IMR-90 (cell line): ENCODE measurements around the gene CYP1A2. TPM values are rescaled to one million over a fixed set of nuclear protein-coding genes. Genes with fewer than 3 reads are reported as not detected.

Source experiments
- ATAC-seq: fragments of 200-7000 bp; cut with Tn5 transposase; 2 replicates; pipeline ENCODE4 v1.9.1; 2020; ENCODE audit warnings: low read depth, mild to moderate bottlenecking, moderate library complexity
- BruUV-seq: library from RNA; stranded (reverse); fragments of 400-500 nt; replicated peaks from 2 replicates; lab custom pipeline; 2021; lab: Mats Ljungman, UMichigan
- CTCF ChIA-PET: fragments of 300-600 bp; formaldehyde crosslinking; extraction: SDS; loops from one replicate; lab custom pipeline; 2021; ENCODE audit warnings: antibody characterized with exemption; lab: Yijun Ruan, JAX
- POLR2A ChIA-PET: fragments of 300-600 bp; sonication (Branson Sonifier 250); formaldehyde crosslinking; loops from one replicate; lab custom pipeline; 2022; ENCODE audit warnings: antibody characterized with exemption; ENCODE audit not compliant: unreplicated experiment; lab: Charles Lee
- DNase-seq: peaks from one replicate; pipeline ENCODE4 v3.0.0; 2013
- H2AFZ ChIP-seq: replicated peaks from 2 replicates; pipeline ENCODE3; 2013; ENCODE audit warnings: low read length, mild to moderate bottlenecking; ENCODE audit not compliant: poor library complexity
- H2AK5ac ChIP-seq: 2 replicates; pipeline ENCODE4 v1.6.1; 2013; ENCODE audit warnings: low read depth, low read length, inconsistent platforms
- H2AK9ac ChIP-seq: replicated peaks from 2 replicates; pipeline ENCODE3; 2013; ENCODE audit warnings: mild to moderate bottlenecking, low read depth, low read length, moderate library complexity; ENCODE audit not compliant: poor library complexity
- H2BK120ac ChIP-seq: 2 replicates; pipeline ENCODE4 v1.6.1; 2013; ENCODE audit warnings: low read depth, low read length, inconsistent platforms
- H2BK15ac ChIP-seq: 3 replicates; pipeline ENCODE4 v1.6.1; 2013; ENCODE audit warnings: low read depth, low read length, inconsistent platforms
- H2BK20ac ChIP-seq: 2 replicates; pipeline ENCODE4 v1.6.1; 2013; ENCODE audit warnings: low read depth, mild to moderate bottlenecking, inconsistent platforms, low read length, moderate library complexity
- H2BK5ac ChIP-seq: 2 replicates; pipeline ENCODE4 v1.6.1; 2013; ENCODE audit warnings: mild to moderate bottlenecking, low read depth, low read length, inconsistent platforms; ENCODE audit not compliant: poor library complexity, severe bottlenecking
- H3K14ac ChIP-seq: replicated peaks from 2 replicates; pipeline ENCODE4 v1.6.1; 2013; ENCODE audit warnings: low read depth, low read length, inconsistent platforms
- H3K18ac ChIP-seq: 2 replicates; pipeline ENCODE4 v1.6.1; 2013; ENCODE audit warnings: low read depth, low read length, control low read depth
- H3K23ac ChIP-seq: 2 replicates; pipeline ENCODE4 v1.6.1; 2013; ENCODE audit warnings: low read depth, low read length, inconsistent platforms
- H3K27ac ChIP-seq: 2 replicates; pipeline ENCODE4 v1.5.1; 2013; ENCODE audit warnings: mild to moderate bottlenecking, control low read depth, low read length; ENCODE audit not compliant: insufficient read depth
- H3K27me3 ChIP-seq: 2 replicates; pipeline ENCODE4 v1.6.1; 2013; ENCODE audit warnings: low read length; ENCODE audit not compliant: control insufficient read depth, insufficient read depth
- H3K36me3 ChIP-seq: 2 replicates; pipeline ENCODE4 v1.6.1; 2013; ENCODE audit warnings: low read length, mixed read lengths; ENCODE audit not compliant: control insufficient read depth, insufficient read depth
- H3K4ac ChIP-seq: 2 replicates; pipeline ENCODE4 v1.6.1; 2013; ENCODE audit warnings: low read depth, low read length, inconsistent platforms
- H3K4me1 ChIP-seq: 2 replicates; pipeline ENCODE4 v1.6.1; 2013; ENCODE audit warnings: low read length, mixed read lengths; ENCODE audit not compliant: control insufficient read depth, insufficient read depth
- H3K4me2 ChIP-seq: 2 replicates; pipeline ENCODE4 v1.6.1; 2013; ENCODE audit warnings: low read depth, mild to moderate bottlenecking, control low read depth, low read length, moderate library complexity
- H3K4me3 ChIP-seq: 2 replicates; pipeline ENCODE4 v1.5.1; 2013; ENCODE audit warnings: low read depth, mild to moderate bottlenecking, control low read depth, low read length, moderate library complexity; ENCODE audit not compliant: insufficient read depth
- H3K56ac ChIP-seq: 2 replicates; pipeline ENCODE4 v1.6.1; 2013; ENCODE audit warnings: low read length, inconsistent platforms; ENCODE audit not compliant: insufficient read depth; ENCODE audit errors: extremely low read depth
- H3K79me1 ChIP-seq, 2 experiments: 2 replicates each; pipeline ENCODE4 v1.6.1; 2013; ENCODE audit warnings: low read length in 2 of 2, inconsistent platforms in 1 of 2, low read depth in 1 of 2
- H3K9ac ChIP-seq: 2 replicates; pipeline ENCODE4 v1.6.1; 2013; ENCODE audit warnings: low read depth, low read length, control low read depth
- H3K9me1 ChIP-seq: 2 replicates; pipeline ENCODE4 v1.6.1; 2013; ENCODE audit warnings: low read length, inconsistent platforms; ENCODE audit not compliant: insufficient read depth
- H3K9me3 ChIP-seq: 2 replicates; pipeline ENCODE4 v1.6.1; 2013; ENCODE audit warnings: low read length; ENCODE audit not compliant: control insufficient read depth, insufficient read depth
- H4K20me1 ChIP-seq: 2 replicates; pipeline ENCODE4 v1.6.1; 2013; ENCODE audit warnings: low read length, inconsistent platforms; ENCODE audit not compliant: insufficient read depth
- H4K5ac ChIP-seq: 2 replicates; pipeline ENCODE4 v1.6.1; 2013; ENCODE audit warnings: mild to moderate bottlenecking, low read depth, low read length, control low read depth
- H4K8ac ChIP-seq, 2 experiments: 2 replicates each; pipeline ENCODE4 v1.6.1; 2013; ENCODE audit warnings: low read depth in 2 of 2, low read length in 2 of 2, control low read depth in 1 of 2, inconsistent platforms in 1 of 2
- H4K91ac ChIP-seq: 2 replicates; pipeline ENCODE4 v1.6.1; 2013; ENCODE audit warnings: low read depth, low read length, inconsistent platforms; ENCODE audit not compliant: insufficient read depth
- BHLHE40 ChIP-seq: fragments of 150-350 bp; IDR thresholded peaks from 2 replicates; pipeline ENCODE4 v1.6.1; 2016; ENCODE audit warnings: mild to moderate bottlenecking, low read depth, low read length
- CEBPB ChIP-seq: IDR thresholded peaks from 2 replicates; pipeline ENCODE4 v1.6.1; 2012; ENCODE audit warnings: low read depth, low read length, improper control_type of control experiment
- CHD1 ChIP-seq: IDR thresholded peaks from 2 replicates; pipeline ENCODE4 v1.6.1; 2012; ENCODE audit warnings: low read depth, low read length, improper control_type of control experiment
- MAFK ChIP-seq: IDR thresholded peaks from 2 replicates; pipeline ENCODE4 v1.6.1; 2012; ENCODE audit warnings: low read depth, low read length, improper control_type of control experiment
- POLR2A ChIP-seq: IDR thresholded peaks from 2 replicates; pipeline ENCODE4 v1.6.1; 2012; ENCODE audit warnings: mild to moderate bottlenecking, low read depth, low read length
- RCOR1 ChIP-seq: IDR thresholded peaks from 2 replicates; pipeline ENCODE4 v1.6.1; 2012; ENCODE audit warnings: mild to moderate bottlenecking, low read length, improper control_type of control experiment; ENCODE audit not compliant: insufficient replicate concordance
- RFX5 ChIP-seq: IDR thresholded peaks from 2 replicates; pipeline ENCODE4 v1.8.0; 2012; ENCODE audit warnings: low read depth, mild to moderate bottlenecking, low read length, moderate library complexity
- WGBS, 2 experiments: methylation state at CpG; one replicate each; pipeline versions ENCODE4 v1.1.5 to v1.1.7; 2013; ENCODE audit warnings: missing lambda C conversion rate in 2 of 2; ENCODE audit not compliant: insufficient read length in 1 of 2; ENCODE audit errors: extremely low coverage in 2 of 2; 5-methylcytosine and 5-hydroxymethylcytosine counted together
- dilution Hi-C: fragments of 300-500 bp; cut with HindIII; formaldehyde crosslinking; loops from one replicate; pipeline ENCODE4 v1.14.3; 2018; ENCODE audit warnings: low sequenced_read_pairs; ENCODE audit not compliant: unreplicated experiment
- in situ Hi-C: fragments of 300-500 bp; cut with MboI; formaldehyde crosslinking; loops from 3 replicates; pipeline ENCODE4 v1.14.3; 2019; ENCODE audit warnings: low sequenced_read_pairs, inconsistent platforms, mixed read lengths
- intact Hi-C: fragments of 100-400 bp; cut with micrococcal nuclease; formaldehyde crosslinking; loops from 2 replicates; pipeline ENCODE4 v1.10.0; 2022
- polyA plus RNA-seq, 3 experiments: library from polyadenylated mRNA; depleted of rRNA; stranded (reverse); fragments of >200 nt; gene quantifications; 2 replicates each; pipeline ENCODE4 v1.2.3, GENCODE V29; 2012; ENCODE audit warnings: low replicate concordance in 1 of 3
- total RNA-seq: library from RNA; depleted of rRNA; stranded (reverse); fragments of >200 nt; gene quantifications from 2 replicates; pipeline ENCODE4 v1.2.3, GENCODE V29; 2012
- TF ChIP-seq, protein P1 (sequence below): fragments of 150-350 bp; IDR thresholded peaks from 2 replicates; pipeline ENCODE4 v1.6.1; 2017; ENCODE audit warnings: mild to moderate bottlenecking, antibody characterized with exemption, low read length, low read depth
- TF ChIP-seq, protein P2 (sequence below): conservative IDR thresholded peaks from 2 replicates; pipeline ENCODE4 v1.5.1; 2012; ENCODE audit warnings: mild to moderate bottlenecking, low read depth, low read length, improper control_type of control experiment

The CYP1A2 gene
- total and polyA plus RNA-seq, 2 of the 4 experiments (the other 2 are of a cell fraction) = not detected

DNA sequence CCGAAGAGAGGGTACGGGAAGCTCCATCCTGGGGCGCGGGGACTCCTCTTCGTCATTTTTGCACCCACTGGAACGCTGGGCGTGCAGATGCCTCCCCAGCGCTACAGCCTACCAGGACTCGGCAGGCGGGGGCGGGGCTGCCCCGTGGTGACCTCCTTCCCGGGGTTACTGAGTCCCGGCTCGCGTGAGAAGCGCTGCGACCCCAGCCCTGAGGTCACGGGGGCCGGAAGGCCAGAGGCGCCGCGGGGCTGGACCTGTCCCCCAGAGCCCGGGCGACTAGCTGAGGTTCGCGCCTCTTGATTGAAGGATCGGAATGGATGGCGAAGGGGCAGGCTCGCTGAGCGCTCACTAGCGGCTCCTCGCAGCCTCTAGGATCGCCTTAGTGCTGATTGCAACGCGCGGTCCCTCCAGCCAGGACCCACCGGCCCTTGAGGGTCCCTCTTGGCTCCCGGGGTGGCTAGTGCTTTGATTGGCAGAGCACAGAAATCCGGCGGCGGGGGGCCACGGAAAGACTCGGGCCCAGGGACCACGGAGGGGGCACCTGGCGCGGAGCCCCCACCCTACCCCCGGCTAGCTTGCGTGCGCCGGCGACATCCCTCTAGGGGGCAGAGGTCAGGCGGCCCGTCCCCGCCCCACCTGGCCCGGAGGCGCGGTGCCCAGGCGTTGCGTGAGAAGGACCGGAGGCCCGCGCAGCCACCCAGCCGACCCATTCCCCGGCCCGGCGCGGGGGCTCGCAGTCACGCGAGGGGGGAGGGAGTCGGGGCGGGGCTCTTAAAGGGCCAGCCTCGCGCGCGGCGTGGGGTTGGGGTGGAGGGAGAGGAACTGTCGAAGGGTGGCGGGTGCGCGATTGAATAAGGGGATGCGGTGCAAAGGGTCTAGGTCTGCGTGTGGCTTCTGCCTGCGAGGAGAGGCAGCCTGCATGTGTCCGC lies 22.5 kb upstream of the CYP1A2 start:
- ATAC-seq (peak; percentile 81), DNase-seq (no peak)
- Histone ChIP-seq H2AFZ (peak overlapping the region; percentile 87), H4K5ac (no peak overlapping the region), H3K14ac (no peak overlapping the region), H4K8ac (peak overlapping the region in 1 of 2 experiments; percentile 58; a peak in 1 of 4 replicates), H3K9ac (no peak overlapping the region), H3K23ac (peak overlapping the region; percentile 59; the same call in 1 of the 2 replicates), H3K9me1 (peaks cover 5% of the 10 kb centered on the region), H2AK9ac (peak overlapping the region; percentile 76), H3K36me3 (no peaks in the 10 kb centered on the region), H3K56ac (no peak overlapping the region), H3K79me1 (no peaks in the 10 kb centered on the region), H3K27ac (no peak overlapping the region), H2BK15ac (no peak overlapping the region), H4K20me1 (no peaks in the 10 kb centered on the region; the same call in 1 of the 2 replicates), H3K4me1 (no peaks in the 10 kb centered on the region), H3K27me3 (peaks cover 71% of the 10 kb centered on the region), H3K4me3 (peak overlapping the region; percentile 45), H4K91ac (no peak overlapping the region; the same call in 1 of the 2 replicates), H2BK20ac (no peak overlapping the region), H2AK5ac (no peak overlapping the region), H3K4me2 (peak overlapping the region; percentile 87), H3K4ac (peak overlapping the region; percentile 56), H3K9me3 (no peaks in the 10 kb centered on the region), H2BK5ac (no peak overlapping the region), H3K18ac (no peak overlapping the region), H2BK120ac (0 out of 2 replicates have a peak overlapping the region, but pooled peaks have one; percentile 2)
- BruUV-seq = no TSS peak
- POLR2A ChIA-PET = no interaction called here
- no peak; the same call in 1 of the 2 replicates for TF ChIP-seq BHLHE40
- TF ChIP-seq CEBPB = no peak
- TF ChIP-seq MAFK = no peak
- TF ChIP-seq, protein P1, sequence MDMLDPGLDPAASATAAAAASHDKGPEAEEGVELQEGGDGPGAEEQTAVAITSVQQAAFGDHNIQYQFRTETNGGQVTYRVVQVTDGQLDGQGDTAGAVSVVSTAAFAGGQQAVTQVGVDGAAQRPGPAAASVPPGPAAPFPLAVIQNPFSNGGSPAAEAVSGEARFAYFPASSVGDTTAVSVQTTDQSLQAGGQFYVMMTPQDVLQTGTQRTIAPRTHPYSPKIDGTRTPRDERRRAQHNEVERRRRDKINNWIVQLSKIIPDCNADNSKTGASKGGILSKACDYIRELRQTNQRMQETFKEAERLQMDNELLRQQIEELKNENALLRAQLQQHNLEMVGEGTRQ = no peak
- no peak for TF ChIP-seq CHD1
- TF ChIP-seq, protein P2, sequence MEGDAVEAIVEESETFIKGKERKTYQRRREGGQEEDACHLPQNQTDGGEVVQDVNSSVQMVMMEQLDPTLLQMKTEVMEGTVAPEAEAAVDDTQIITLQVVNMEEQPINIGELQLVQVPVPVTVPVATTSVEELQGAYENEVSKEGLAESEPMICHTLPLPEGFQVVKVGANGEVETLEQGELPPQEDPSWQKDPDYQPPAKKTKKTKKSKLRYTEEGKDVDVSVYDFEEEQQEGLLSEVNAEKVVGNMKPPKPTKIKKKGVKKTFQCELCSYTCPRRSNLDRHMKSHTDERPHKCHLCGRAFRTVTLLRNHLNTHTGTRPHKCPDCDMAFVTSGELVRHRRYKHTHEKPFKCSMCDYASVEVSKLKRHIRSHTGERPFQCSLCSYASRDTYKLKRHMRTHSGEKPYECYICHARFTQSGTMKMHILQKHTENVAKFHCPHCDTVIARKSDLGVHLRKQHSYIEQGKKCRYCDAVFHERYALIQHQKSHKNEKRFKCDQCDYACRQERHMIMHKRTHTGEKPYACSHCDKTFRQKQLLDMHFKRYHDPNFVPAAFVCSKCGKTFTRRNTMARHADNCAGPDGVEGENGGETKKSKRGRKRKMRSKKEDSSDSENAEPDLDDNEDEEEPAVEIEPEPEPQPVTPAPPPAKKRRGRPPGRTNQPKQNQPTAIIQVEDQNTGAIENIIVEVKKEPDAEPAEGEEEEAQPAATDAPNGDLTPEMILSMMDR = no peak
- TF ChIP-seq POLR2A = no peak
- TF ChIP-seq RCOR1 = no peak
- TF ChIP-seq RFX5 = no peak
- dilution Hi-C loops = no loop called here
- intact Hi-C loops = no loop called here
- in situ Hi-C loops = no loop called here
- WGBS, 2 experiments = 3% methylated on average over 41 of the region's 86 CpGs; no CpG with 5 or more reads in 1 of the 2 experiments
- CTCF ChIA-PET = no interaction called here
